HG03103 (cell line): ENCODE data around the gene SESTD1.
"Not testable (repeated sequence)": the region's sequence is repeated elsewhere in the genome, so short reads cannot be mapped to it uniquely, and the experiment has no call there.

ENCODE experiments used
- ATAC-seq: cut with Tn5 transposase; IDR thresholded peaks from one replicate; pipeline ENCODE4 v1.9.1; 2021; ENCODE audit warnings: low read depth; ENCODE audit not compliant: unreplicated experiment

The SESTD1 gene

GRCh38 chr2:179239838-179240237 is 24.8 kb downstream of the SESTD1 start:
- ATAC-seq = no peak

GRCh38 chr2:179239195-179239594 is 25.4 kb downstream of the SESTD1 start:
- ATAC-seq = peak; percentile 76

GRCh38 chr2:179238027-179238426 is 26.6 kb downstream of the SESTD1 start:
- no peak for ATAC-seq

GRCh38 chr2:179237209-179237946 is 27.3 kb downstream of the SESTD1 start:
- no peak for ATAC-seq

- no peak for ATAC-seq
Observed at GRCh38 chr2:179235463-179236108, 29.0 kb downstream of the SESTD1 start.

GRCh38 chr2:179234658-179235240 is 29.9 kb downstream of the SESTD1 start:
- ATAC-seq = no peak

- ATAC-seq = no peak
Observed at GRCh38 chr2:179233626-179234430, 30.8 kb downstream of the SESTD1 start.

GRCh38 chr2:179233083-179233490 is 31.5 kb downstream of the SESTD1 start:
- no peak for ATAC-seq

GRCh38 chr2:179226961-179227259 is 37.7 kb downstream of the SESTD1 start:
- no peak for ATAC-seq

GRCh38 chr2:179226203-179226960 is 38.2 kb downstream of the SESTD1 start:
- no peak for ATAC-seq

- no peak for ATAC-seq
Observed at GRCh38 chr2:179224361-179224760, 40.3 kb downstream of the SESTD1 start.

- ATAC-seq = no peak
Observed at GRCh38 chr2:179222076-179222475, 42.6 kb downstream of the SESTD1 start.

- ATAC-seq = peak; percentile 91
Observed at GRCh38 chr2:179218848-179219594, 45.6 kb downstream of the SESTD1 start.

GRCh38 chr2:179214671-179215070 is 50.0 kb downstream of the SESTD1 start:
- ATAC-seq = not testable (repeated sequence)

- no peak for ATAC-seq
Observed at GRCh38 chr2:179211355-179211754, 53.3 kb downstream of the SESTD1 start.

- not testable (repeated sequence) for ATAC-seq
Observed at GRCh38 chr2:179208277-179208676, 56.4 kb downstream of the SESTD1 start.

- ATAC-seq = no peak
Observed at GRCh38 chr2:179207047-179207446, 57.6 kb downstream of the SESTD1 start.

GRCh38 chr2:179201869-179202268 is 62.8 kb downstream of the SESTD1 start:
- ATAC-seq = no peak

- ATAC-seq = not testable (repeated sequence)
Observed at GRCh38 chr2:179195926-179196590, 68.6 kb downstream of the SESTD1 start.
